AG09319 (cell line): ENCODE measurements around the gene PITHD1.
"Not testable (repeated sequence)": the region's sequence is repeated elsewhere in the genome, so short reads cannot be mapped to it uniquely, and the experiment has no call there.

ENCODE experiments used
- DNase-seq: peaks from one replicate; pipeline ENCODE4 v3.0.0-alpha.2; 2010; ENCODE audit warnings: low read depth; ENCODE audit errors: extremely low read depth
- TF ChIP-seq, protein P1 (sequence below): IDR thresholded peaks from 2 replicates; pipeline ENCODE4 v1.5.1; 2011; ENCODE audit warnings: low read depth, mild to moderate bottlenecking, inconsistent platforms, low read length, moderate library complexity

The PITHD1 gene

DNA sequence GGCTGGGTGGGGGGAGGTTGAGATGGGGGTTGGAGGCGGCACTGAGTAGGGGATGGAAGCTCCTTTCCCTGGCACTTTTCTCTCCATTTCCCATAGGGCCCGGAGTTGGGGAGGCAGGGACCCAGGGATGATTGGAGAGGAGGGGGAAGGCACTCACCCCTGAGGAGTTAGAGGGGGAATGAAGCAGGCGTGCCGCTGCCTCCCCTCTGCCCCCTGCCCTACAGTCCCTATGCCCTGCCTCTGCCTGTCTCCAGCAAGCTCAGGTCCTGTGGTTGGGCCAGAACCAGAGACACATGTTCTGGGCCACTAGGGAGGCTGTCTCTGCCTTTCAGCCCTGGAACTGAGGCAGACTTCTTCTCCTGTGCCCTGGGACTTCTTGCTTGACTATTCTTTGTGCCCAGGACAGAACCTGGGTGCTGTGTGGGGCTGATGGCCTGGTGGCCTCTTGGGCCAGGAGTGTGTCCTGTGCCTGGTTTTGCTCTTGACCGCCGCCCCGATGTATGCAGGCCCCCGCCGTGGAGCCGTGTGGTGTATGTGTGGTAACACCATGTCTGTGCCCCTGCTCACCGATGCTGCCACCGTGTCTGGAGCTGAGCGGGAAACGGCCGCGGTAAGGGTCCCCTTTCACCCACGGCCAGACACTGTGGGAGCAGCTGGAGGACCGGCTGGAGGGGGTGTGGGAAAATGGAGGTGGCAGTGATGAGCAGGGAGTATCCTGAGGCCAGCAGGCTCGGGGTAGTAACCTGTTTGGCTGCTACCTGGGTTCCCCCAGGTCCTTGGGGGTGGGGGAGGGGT lies 14.1 kb downstream of the PITHD1 start:
- DNase-seq = no peak
- TF ChIP-seq, protein P1, sequence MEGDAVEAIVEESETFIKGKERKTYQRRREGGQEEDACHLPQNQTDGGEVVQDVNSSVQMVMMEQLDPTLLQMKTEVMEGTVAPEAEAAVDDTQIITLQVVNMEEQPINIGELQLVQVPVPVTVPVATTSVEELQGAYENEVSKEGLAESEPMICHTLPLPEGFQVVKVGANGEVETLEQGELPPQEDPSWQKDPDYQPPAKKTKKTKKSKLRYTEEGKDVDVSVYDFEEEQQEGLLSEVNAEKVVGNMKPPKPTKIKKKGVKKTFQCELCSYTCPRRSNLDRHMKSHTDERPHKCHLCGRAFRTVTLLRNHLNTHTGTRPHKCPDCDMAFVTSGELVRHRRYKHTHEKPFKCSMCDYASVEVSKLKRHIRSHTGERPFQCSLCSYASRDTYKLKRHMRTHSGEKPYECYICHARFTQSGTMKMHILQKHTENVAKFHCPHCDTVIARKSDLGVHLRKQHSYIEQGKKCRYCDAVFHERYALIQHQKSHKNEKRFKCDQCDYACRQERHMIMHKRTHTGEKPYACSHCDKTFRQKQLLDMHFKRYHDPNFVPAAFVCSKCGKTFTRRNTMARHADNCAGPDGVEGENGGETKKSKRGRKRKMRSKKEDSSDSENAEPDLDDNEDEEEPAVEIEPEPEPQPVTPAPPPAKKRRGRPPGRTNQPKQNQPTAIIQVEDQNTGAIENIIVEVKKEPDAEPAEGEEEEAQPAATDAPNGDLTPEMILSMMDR = no peak

DNA sequence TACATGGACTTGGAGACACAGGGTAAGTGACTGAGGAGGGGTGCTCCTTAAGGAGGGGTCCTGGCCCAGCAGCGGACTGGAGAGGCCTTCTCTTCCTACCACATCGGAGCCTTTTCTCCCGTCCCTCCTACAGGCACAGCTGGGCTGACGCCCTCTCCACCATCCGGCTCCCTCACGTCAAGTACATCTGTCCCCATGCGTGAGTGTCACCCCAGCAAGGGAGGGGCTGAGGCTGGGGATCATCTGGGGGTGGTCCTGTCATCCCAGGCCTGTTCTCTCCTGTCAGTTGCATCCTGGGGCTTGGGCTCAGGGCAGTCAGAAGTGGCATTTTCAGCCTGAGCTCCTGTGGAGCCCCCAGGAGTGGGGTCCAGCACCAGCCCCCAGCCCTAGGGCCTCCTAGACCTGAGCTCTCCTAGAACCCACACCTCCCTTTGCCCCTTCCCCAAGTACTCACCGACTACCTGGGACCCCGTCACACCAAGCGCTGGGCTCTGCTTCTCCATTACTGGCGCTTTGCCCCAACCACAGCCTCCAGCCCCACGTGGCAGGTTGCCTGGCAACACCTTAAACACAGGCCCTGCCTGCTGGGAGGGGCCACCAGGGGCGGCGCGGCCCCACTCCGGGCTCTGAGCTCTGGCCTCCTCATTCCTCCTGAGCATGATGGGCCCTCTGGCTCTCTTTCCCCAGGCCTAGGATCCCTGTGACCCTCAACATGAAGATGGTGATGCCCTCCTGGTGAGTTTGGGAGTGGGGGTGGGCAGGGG lies 15.0 kb downstream of the PITHD1 start:
- TF ChIP-seq, protein P1 = no peak
- no peak for DNase-seq

DNA sequence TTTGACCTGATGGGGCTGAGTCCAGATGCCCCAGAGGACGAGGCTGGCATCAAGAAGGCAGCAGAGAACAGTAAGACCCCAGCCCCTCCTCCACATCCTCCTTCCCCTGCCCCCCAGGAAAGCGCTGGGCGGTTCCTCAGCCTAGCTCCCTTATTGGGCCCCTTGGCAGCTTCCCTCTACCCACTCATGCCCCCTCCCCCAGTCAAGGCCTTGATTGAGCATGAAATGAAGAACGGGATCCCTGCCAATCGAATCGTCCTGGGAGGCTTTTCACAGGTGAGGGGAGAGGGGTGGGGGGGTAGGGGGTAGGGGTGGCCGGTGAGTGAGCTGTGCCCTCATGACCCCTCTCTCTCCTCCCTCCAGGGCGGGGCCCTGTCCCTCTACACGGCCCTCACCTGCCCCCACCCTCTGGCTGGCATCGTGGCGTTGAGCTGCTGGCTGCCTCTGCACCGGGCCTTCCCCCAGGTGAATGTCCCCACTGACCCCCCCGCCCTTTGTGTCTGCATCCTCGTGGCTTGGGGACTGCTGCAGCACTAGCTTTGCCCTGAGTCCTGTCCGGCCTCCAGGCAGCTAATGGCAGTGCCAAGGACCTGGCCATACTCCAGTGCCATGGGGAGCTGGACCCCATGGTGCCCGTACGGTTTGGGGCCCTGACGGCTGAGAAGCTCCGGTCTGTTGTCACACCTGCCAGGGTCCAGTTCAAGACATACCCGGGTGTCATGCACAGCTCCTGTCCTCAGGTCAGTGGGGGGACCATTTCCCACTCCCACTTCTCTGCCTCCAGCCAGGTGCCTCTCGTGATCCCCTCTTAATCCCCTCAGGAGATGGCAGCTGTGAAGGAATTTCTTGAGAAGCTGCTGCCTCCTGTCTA lies 15.9 kb downstream of the PITHD1 start:
- TF ChIP-seq, protein P1 = no peak
- DNase-seq = no peak

DNA sequence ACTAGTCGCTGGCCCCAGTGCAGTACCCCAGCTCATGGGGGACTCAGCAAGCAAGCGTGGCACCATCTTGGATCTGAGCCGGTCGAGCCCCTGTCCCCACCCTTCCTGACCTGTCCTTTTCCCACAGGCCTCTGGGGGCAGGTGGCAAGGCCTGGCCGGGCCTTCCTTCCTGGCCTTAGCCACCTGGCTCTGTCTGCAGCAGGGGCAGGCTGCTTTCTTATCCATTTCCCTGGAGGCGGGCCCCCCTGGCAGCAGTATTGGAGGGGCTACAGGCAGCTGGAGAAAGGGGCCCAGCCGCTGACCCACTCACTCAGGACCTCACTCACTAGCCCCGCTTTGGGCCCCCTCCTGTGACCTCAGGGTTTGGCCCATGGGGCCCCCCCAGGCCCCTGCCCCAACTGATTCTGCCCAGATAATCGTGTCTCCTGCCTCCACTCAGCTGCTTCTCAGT lies 16.5 kb downstream of the PITHD1 start:
- DNase-seq = not testable (repeated sequence)

DNA sequence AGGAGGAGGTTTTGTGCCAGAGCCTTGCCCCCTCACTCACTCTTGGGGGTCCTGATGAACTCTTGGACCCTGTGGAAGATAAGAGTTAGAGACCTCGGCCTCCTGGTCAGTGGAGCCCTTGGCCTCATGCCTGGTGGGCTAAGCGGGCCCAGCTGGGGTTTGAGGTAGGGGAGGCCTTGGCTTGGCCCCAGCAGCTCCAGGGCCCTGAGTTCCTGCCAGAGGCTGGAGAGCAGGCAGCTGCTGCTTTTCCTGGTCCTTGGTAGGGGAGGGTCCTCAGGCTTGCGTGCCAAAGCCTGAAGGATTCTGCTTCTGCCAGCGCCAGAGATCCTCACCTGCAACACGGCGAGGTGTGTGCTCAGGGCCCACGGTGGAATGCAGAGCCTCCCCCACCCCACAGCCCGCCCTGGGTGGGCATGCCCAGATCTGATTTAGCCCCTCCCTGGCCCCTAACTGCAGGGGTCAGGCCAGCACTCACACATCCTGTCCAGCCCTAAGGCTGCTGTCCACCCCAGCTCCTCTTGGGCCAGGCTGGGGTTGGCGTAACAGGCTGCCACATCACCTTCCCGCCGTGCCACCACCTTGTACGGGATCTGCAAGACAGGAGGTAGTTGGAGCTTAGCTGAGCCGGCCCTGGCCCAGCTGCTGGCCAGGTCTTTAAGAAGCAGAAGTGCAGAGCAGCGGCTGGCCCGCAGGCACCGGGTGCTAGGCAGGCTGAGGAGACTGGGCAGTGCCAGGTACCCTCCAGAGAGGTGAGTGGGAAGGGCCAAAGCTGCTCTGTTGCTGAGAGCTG lies 17.7 kb downstream of the PITHD1 start:
- no peak for DNase-seq
- TF ChIP-seq, protein P1 = no peak

DNA sequence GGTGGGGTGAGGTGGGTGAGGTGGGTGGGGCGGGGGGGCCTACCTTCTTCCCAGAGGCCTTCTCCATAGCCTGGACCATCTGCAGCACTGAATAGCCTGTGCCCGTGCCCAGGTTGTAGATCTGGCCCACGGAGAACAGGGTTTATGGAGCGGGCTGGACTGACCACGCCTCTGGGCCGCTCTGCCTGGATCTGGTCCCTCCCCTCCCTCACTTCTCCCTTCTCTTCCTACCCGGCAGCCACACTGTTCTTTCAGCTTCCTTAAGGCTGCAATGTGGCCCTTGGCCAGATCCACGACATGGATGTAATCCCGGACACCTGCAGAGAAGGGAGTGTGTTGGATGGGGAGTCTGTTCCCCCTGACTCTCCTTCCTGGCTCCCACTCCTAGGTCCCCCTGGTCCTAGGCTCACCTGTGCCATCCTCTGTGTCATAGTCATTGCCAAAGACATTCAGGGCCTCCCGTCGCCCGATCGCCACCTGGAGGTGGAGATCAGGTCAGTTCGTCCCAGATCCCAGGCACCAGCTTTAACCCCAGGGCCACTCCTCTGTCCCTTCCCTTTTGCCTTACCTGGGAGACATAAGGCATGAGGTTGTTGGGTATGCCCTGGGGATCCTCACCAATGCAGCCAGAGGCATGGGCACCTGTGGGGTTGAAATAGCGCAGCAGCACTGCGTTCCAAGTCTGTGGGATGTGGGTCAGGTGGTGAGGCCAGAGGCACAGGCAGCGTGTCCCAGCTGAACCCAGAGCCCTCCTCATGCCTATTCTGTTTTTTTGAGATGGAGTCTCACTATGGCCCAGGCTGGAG lies 18.5 kb downstream of the PITHD1 start:
- no peak for DNase-seq

More for the DNA sequence above, 18.5 kb downstream of the PITHD1 start:
- TF ChIP-seq, protein P1 = no peak
